ENCODE measurements around the gene ACAA1. TPM values are rescaled to one million over a fixed set of nuclear protein-coding genes. Genes with fewer than 3 reads are reported as not detected.

ACAA1 gene
- 10 to 100 TPM; 48.1 to 69.5 (median 62.5) TPM for total RNA-seq

- ATAC-seq (ENCODE audit: low FRiP score) (peak; percentile 97), DNase-seq (ENCODE audit: low spot score) (peak; percentile 98)
- TF ChIP-seq CTCF (IDR thresholded peaks at IDR 0.05) = no peak
Observed at GRCh38 chr3:38136777-38137614, at the start of gene ACAA1. ACAA1 (minus strand) TSS chr3:38137127; CDS start chr3:38137035, 92 bp downstream.

- ATAC-seq (ENCODE audit: low FRiP score) (no peak), DNase-seq (ENCODE audit: low spot score) (no peak)
- TF ChIP-seq CTCF (IDR thresholded peaks at IDR 0.05) = no peak
Observed at GRCh38 chr3:38177181-38177580, 40.3 kb upstream of the ACAA1 start.

- ATAC-seq (ENCODE audit: low FRiP score) (no peak), DNase-seq (ENCODE audit: low spot score) (no peak)
- TF ChIP-seq CTCF (IDR thresholded peaks at IDR 0.05) = no peak
Observed at GRCh38 chr3:38173834-38174418, 37.0 kb upstream of the ACAA1 start.

GRCh38 chr3:38171622-38172021 lies 34.7 kb upstream of the ACAA1 start:
- no peak for ATAC-seq (ENCODE audit: low FRiP score)
- no peak for TF ChIP-seq CTCF (IDR thresholded peaks at IDR 0.05)
- no peak for DNase-seq (ENCODE audit: low spot score)

GRCh38 chr3:38170722-38171121 lies 33.8 kb upstream of the ACAA1 start:
- ATAC-seq (ENCODE audit: low FRiP score) (no peak), DNase-seq (ENCODE audit: low spot score) (no peak)
- no peak for TF ChIP-seq CTCF (IDR thresholded peaks at IDR 0.05)

GRCh38 chr3:38169027-38169317 lies 32.0 kb upstream of the ACAA1 start:
- ATAC-seq (ENCODE audit: low FRiP score) (no peak), DNase-seq (ENCODE audit: low spot score) (no peak)
- TF ChIP-seq CTCF (IDR thresholded peaks at IDR 0.05) = no peak

All from omental fat pad (tissue), 4 donors.